Esophagus muscularis mucosa (tissue), 4 donors: ENCODE measurements around the gene HOXA2. TPM values are rescaled to one million over a fixed set of nuclear protein-coding genes. Genes with fewer than 3 reads are reported as not detected.

Source experiments
- DNase-seq: peaks from one replicate; pipeline ENCODE4 v3.0.0-alpha.2; 2017; ENCODE audit errors: extremely low spot score
- H3K27ac ChIP-seq, 4 donors: fragments of 200-600 bp; sonication (generic); replicated peaks in 1 of 4; 1 replicate in 3 of 4; 2 replicates in 1 of 4; pipeline ENCODE4 v1.5.1; 2016 to 2019; ENCODE audit warnings: mild to moderate bottlenecking in 1 of 4
- H3K27me3 ChIP-seq, 4 donors: fragments of 200-600 bp; sonication (generic); one replicate each; pipeline versions ENCODE4 v1.5.1 to v1.6.0; 2016 to 2019
- H3K36me3 ChIP-seq, 4 donors: fragments of 200-600 bp; sonication (generic); one replicate each; pipeline ENCODE4 v1.5.1; 2016 to 2019
- H3K4me1 ChIP-seq, 4 donors: fragments of 200-600 bp; sonication (generic); one replicate each; pipeline ENCODE4 v1.5.1; 2016 to 2019
- H3K4me3 ChIP-seq, 4 donors: fragments of 200-600 bp; sonication (generic); 1 replicate in 2 of 4; 2 replicates in 2 of 4; pipeline ENCODE4 v1.5.1; 2016 to 2019; ENCODE audit warnings: mild to moderate bottlenecking in 4 of 4, moderate library complexity in 1 of 4
- H3K9me3 ChIP-seq, 4 donors: fragments of 200-600 bp; sonication (generic); 1 replicate in 3 of 4; 2 replicates in 1 of 4; pipeline ENCODE4 v1.5.1; 2016 to 2019
- CTCF ChIP-seq, 3 experiments: fragments of 200-600 bp in 2 of 3; fragments of 450-650 bp in 1 of 3; sonication (generic) in 2 of 3; IDR thresholded peaks; one replicate each; pipeline ENCODE4 v1.5.1; 2017 to 2019; ENCODE audit warnings: antibody characterized with exemption in 3 of 3, mild to moderate bottlenecking in 2 of 3, moderate library complexity in 1 of 3
- EP300 ChIP-seq: sonication (generic); formaldehyde crosslinking; IDR thresholded peaks from one replicate; pipeline ENCODE4 v1.6.1; 2017; ENCODE audit warnings: antibody characterized with exemption
- POLR2A ChIP-seq: fragments of 450-650 bp; IDR thresholded peaks from one replicate; pipeline ENCODE4 v1.6.1; 2017; ENCODE audit warnings: antibody characterized with exemption, moderate library complexity, mild to moderate bottlenecking, low read depth
- POLR2AphosphoS5 ChIP-seq, 2 donors: sonication (generic); formaldehyde crosslinking; IDR thresholded peaks; one replicate each; pipeline ENCODE4 v1.6.1; 2017; ENCODE audit warnings: antibody characterized with exemption in 2 of 2
- WGBS: methylation state at CpG from one replicate; pipeline ENCODE4 v1.1.5; 2018; 5-methylcytosine and 5-hydroxymethylcytosine counted together
- intact Hi-C: fragments of 100-400 bp; cut with DNase I; formaldehyde crosslinking; loops from one replicate; pipeline ENCODE4 v1.15.1; 2023
- total RNA-seq, 4 donors: library from RNA; depleted of rRNA; stranded (reverse); fragments of >200 nt; gene quantifications; one replicate each; pipeline versions ENCODE4 v1.1.0 to v1.2.1, GENCODE V29; 2016

The HOXA2 gene
- total RNA-seq, 4 donors from 2014 or later: 3.3 to 5.4 (median 4.4) TPM

GRCh38 chr7:27104341-27105058, 2.0 kb upstream of the HOXA2 start:
- Histone ChIP-seq H3K36me3 (no peaks in the 10 kb centered on the region), H3K27me3 (peaks cover 0 to 3% (median 0%) of the 10 kb centered on the region in 4 donors), H3K4me1 (peaks cover 32 to 89% (median 71%) of the 10 kb centered on the region in 4 donors), H3K9me3 (no peaks in the 10 kb centered on the region), H3K4me3 (peak overlapping the region; percentile 66 to 96 (median 84)), H3K27ac (peak overlapping the region; percentile 96 to 100 (median 99))
- no peak for DNase-seq
- no peak for TF ChIP-seq POLR2AphosphoS5 (IDR thresholded peaks at IDR 0.05)
- TF ChIP-seq POLR2A: no peak
- no peak for TF ChIP-seq EP300
- no peak for TF ChIP-seq CTCF (IDR thresholded peaks at IDR 0.05)
- 33% methylated on average over 13 of the region's 13 CpGs for WGBS
- intact Hi-C loops: no loop called here

GRCh38 chr7:27103489-27104226, 1.2 kb upstream of the HOXA2 start:
- intact Hi-C loops: no loop called here
- WGBS: 9% methylated on average over 35 of the region's 35 CpGs
- DNase-seq: peak; percentile 92
- Histone ChIP-seq H3K27me3 (peaks cover 0 to 3% (median 0%) of the 10 kb centered on the region in 4 donors), H3K27ac (peak overlapping the region; percentile 96 to 100 (median 99)), H3K4me1 (peaks cover 29 to 85% (median 68%) of the 10 kb centered on the region in 4 donors), H3K4me3 (peak overlapping the region; percentile 66 to 96 (median 84)), H3K9me3 (no peaks in the 10 kb centered on the region), H3K36me3 (no peaks in the 10 kb centered on the region)
- TF ChIP-seq POLR2AphosphoS5 (IDR thresholded peaks at IDR 0.05) (peak in 1 of 2 donors; percentile 37), POLR2A (no peak), EP300 (no peak), CTCF (IDR thresholded peaks at IDR 0.05) (no peak)

GRCh38 chr7:27101957-27102580, 414 bp downstream of the HOXA2 start:
- Histone ChIP-seq H3K9me3 (no peaks in the 10 kb centered on the region), H3K4me3 (peak overlapping the region; percentile 66 to 96 (median 84)), H3K27me3 (peaks cover 0 to 3% (median 0%) of the 10 kb centered on the region in 4 donors), H3K27ac (peak overlapping the region; percentile 96 to 100 (median 99)), H3K36me3 (no peaks in the 10 kb centered on the region), H3K4me1 (peaks cover 24 to 81% (median 74%) of the 10 kb centered on the region in 4 donors)
- intact Hi-C loops: no loop called here
- no peak for TF ChIP-seq EP300
- TF ChIP-seq CTCF (IDR thresholded peaks at IDR 0.05): no peak
- no peak for TF ChIP-seq POLR2AphosphoS5 (IDR thresholded peaks at IDR 0.05)
- TF ChIP-seq POLR2A: no peak
- no peak for DNase-seq
- WGBS: 7% methylated on average over 20 of the region's 39 CpGs

- Histone ChIP-seq H3K36me3 (no peaks in the 10 kb centered on the region), H3K9me3 (no peaks in the 10 kb centered on the region), H3K27ac (peak overlapping the region; percentile 96 to 100 (median 99)), H3K4me1 (peaks cover 23 to 76% (median 71%) of the 10 kb centered on the region in 4 donors), H3K4me3 (peak overlapping the region; percentile 66 to 96 (median 84)), H3K27me3 (peaks cover 0 to 4% (median 0%) of the 10 kb centered on the region in 4 donors)
- intact Hi-C loops: no loop called here
- TF ChIP-seq CTCF (IDR thresholded peaks at IDR 0.05) (no peak), POLR2AphosphoS5 (IDR thresholded peaks at IDR 0.05) (peak in 1 of 2 donors; percentile 6)
- DNase-seq: no peak
- WGBS: 14% methylated on average over 25 of the region's 25 CpGs
Measured at GRCh38 chr7:27101171-27101956, 1.1 kb downstream of the HOXA2 start.
